ENCODE results near the gene RILPL1.

DNA sequence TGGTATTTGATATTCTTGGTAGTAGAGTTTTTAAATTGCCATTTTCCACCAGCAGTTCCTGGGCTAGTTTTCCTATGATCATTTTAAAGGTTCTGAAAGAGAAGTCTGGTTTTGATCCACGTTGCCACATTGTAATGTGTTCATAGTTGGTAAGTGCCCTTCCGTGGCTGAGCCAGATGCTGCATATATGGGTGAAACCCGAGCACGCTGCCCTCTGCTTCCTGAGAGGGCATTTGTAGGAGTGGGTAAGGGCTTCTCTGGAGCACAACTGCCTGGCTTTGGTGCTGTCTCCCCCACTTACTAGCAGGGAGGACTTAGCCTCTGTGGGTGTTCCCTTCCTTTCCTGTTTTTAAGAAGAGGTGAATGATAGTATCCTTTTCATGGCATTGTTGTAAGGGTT lies 68.4 kb downstream of the RILPL1 start:
- TF ChIP-seq POLR2A (IDR thresholded peaks at IDR 0.05; ENCODE audit: low read depth, low read length) (no peak), POLR2AphosphoS5 (IDR thresholded peaks at IDR 0.05; ENCODE audit: low read depth, low read length) (no peak), TAF1 (IDR thresholded peaks at IDR 0.05; ENCODE audit: borderline replicate concordance, low read depth, low read length) (no peak)

Data from GM12892 (cell line).